HG02852 (cell line): ENCODE measurements around the gene CDYL2.

ENCODE experiments used
- ATAC-seq: cut with Tn5 transposase; IDR thresholded peaks from one replicate; pipeline ENCODE4 v1.9.1; 2021; ENCODE audit warnings: mild to moderate bottlenecking, moderate library complexity; ENCODE audit not compliant: unreplicated experiment

CDYL2 gene

GRCh38 chr16:80604600-80605355, 199.6 kb downstream of the CDYL2 start:
- ATAC-seq: no peak

- no peak for ATAC-seq
Observed at GRCh38 chr16:80602894-80603293, 201.5 kb downstream of the CDYL2 start.

- no peak for ATAC-seq
Observed at GRCh38 chr16:80601182-80601581, 203.2 kb downstream of the CDYL2 start.

- ATAC-seq: no peak
Observed at GRCh38 chr16:80599466-80599865, 204.9 kb downstream of the CDYL2 start.

- ATAC-seq: no peak
Observed at GRCh38 chr16:80596507-80597207, 207.7 kb downstream of the CDYL2 start.

DNA sequence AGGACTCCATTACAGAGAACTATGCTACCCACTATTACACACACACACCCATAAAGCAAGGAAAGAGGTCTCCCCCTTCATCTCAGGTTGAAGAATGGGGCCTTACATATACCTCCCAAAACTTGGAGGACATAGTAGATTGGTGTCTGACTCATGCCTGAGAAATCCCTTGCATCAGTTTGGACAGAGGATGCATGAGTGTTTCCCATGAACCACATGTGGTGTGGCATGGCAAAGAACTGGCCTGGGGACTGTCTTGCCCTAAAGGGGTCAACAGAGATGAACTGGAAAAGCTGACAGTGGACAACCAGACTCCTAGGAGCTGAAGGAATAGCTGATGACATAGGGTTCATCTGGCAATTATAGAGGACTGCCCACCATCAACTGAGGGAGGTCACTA, 209.6 kb downstream of the CDYL2 start:
- ATAC-seq: no peak

GRCh38 chr16:80592273-80592672, 212.1 kb downstream of the CDYL2 start:
- ATAC-seq: no peak

- ATAC-seq: peak; percentile 59
Observed at GRCh38 chr16:80591071-80591915, 213.1 kb downstream of the CDYL2 start.

GRCh38 chr16:80587071-80587470, 217.3 kb downstream of the CDYL2 start:
- ATAC-seq: no peak

- ATAC-seq: no peak
Observed at GRCh38 chr16:80586476-80586875, 217.9 kb downstream of the CDYL2 start.

GRCh38 chr16:80585764-80586163, 218.6 kb downstream of the CDYL2 start:
- peak; percentile 79 for ATAC-seq

DNA sequence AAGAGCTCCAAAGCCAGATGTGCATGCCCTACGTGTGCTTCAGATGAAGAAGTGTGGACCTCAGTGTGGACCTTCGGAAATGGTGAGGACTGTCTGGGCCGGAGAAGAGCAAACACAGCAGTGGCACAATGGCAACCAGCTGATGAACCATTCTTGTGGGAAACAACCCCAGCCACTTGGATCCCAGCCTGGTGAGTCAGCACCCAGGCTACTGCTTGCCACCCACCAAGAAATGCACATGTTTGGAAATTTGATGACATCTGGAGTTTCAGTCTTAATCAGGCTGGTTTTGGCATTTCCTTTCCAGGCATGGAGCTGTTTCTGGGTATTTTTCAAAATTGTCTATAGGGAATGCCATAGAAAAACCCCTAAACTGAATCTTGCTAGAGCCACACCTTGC, 220.9 kb downstream of the CDYL2 start:
- ATAC-seq: no peak

DNA sequence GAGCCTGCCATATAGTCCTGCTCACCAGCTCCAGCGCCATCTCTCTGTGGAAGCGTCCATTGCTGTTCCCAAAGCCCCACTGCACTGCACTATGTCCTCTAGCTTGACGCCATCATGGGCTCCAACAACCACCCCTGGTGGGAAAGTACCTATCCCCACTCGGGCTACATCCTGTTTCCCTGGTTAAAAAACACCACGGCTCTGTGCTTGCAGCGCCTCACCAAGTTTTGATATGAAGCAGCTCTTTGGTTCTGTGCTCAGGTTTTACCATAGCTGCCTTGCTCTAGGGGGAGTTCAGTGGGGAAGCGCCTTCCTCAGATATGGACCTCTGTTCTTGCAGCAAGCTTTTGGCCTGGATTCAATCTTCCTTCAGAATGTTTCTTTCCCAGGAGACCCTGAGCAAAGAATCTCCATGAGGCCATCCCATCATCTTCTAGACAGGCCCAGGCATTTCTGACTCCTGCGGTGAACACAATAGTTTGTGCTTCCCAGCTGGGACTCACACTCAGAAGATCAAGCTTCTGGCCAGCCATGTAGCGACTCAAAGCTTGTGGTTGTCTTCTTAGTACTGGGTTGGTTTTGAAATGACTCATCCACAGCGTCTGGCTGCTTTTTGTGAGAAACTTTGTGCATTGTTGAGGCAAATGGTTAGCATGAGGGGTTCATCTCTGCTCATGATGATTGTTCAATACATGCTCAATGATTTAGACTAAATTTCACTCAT, 224.1 kb downstream of the CDYL2 start:
- ATAC-seq: peak; percentile 86

GRCh38 chr16:80577485-80578280, 226.7 kb downstream of the CDYL2 start:
- no peak for ATAC-seq

GRCh38 chr16:80576343-80576912, 228.0 kb downstream of the CDYL2 start:
- no peak for ATAC-seq

- no peak for ATAC-seq
Observed at GRCh38 chr16:80573700-80574120, 230.7 kb downstream of the CDYL2 start.

DNA sequence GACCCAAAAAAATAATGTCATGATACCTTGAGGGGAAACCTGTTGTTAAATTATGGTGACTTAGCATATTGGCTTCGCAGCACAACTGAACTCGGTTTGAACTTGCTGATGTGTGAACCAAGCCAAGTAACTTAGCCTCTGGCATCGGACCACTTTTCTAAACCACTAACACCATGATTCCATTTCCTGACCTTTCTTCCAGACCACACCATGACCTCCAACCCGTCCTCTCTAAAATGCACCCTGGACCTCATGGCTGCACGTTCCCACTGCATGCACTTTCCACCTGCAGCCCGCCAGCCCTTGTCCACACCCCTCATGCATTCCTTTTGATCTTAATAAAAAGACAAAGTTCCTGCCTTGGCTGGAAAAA, 234.3 kb downstream of the CDYL2 start:
- ATAC-seq: peak; percentile 6

DNA sequence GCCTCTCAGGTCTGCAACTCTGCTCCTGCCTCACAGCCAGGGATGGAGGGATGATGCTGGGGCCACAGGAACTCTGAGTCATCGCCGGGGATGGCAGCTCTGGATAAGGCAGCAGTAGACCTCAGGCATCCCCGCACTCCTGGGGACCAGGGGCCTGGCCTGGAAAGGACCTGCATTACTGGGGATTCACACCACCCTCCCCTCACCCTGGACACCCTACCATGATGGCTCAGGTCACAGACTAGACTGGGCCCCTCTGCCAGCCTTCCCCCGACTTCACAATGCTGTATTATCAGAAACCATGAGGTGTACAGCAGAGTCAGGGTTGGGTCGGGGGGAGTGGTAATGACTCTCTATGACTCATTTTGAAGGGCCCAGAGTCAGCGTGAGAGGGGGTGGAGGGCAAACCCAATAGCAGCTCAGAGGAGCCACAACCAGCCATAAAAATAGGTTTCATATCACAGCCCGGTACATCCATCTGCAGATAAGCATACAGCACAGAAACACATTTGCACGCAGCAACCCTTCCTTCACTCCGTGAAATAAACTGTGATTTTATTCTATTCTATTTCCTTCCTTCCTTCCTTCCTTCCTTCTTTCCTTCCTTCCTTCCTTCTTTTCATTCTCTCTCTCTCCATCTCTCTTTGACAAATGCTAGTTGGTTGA, 234.8 kb downstream of the CDYL2 start:
- peak; percentile 97 for ATAC-seq

- no peak for ATAC-seq
Observed at GRCh38 chr16:80564394-80564793, 240.0 kb downstream of the CDYL2 start.
